Measurements from ENCODE around the gene BSN. TPM values are rescaled to one million over a fixed set of nuclear protein-coding genes. Genes with fewer than 3 reads are reported as not detected.
"Not testable (repeated sequence)": the region's sequence is repeated elsewhere in the genome, so short reads cannot be mapped to it uniquely, and the experiment has no call there.

Gene BSN
- total and polyA plus RNA-seq, 3 experiments from 2014 or later, result 0.33 to 0.46 TPM; not detected in 1

DNA sequence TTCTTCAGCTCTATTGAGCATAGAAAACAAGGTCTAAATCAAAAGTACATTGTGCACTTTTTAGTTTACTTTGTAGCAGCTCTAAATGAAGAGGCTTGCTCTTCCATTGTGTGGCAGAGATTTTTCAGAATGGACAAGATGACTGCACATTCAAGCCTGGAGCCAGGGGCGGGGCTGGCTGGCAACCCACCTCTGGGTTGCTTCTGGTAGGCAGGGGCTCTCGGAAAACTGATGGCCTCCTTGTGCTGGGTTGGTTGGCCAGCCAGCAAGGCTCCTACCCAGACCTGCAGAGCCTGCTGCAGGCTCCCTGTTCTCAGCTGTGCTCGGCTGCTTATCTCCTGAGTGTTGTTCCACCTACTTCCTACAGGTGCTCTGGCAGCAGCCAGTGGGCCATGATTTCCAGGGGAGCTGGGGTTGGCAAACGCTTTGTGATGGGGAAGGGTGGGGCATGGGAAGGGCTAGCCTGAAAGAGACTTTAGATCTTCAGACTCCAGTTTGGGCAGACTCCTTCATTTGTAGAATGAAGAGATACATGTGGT, 8.8 kb downstream of the BSN start:
- peaks cover 0 to 5% (median 0%) of the 10 kb centered on the region in 5 donors for H3K9me3 Mint-ChIP-seq
- DNase-seq, result no peak
- CTCF ChIA-PET, result interaction anchor here (1.2 to 1.6 kb wide), 2 partner anchors 23 to 106 kb away, joined by 3 to 4 read pairs; no protein-coding TSS in a partner anchor
- POLR2A ChIA-PET, result no interaction called here
- peaks cover 4% of the 10 kb centered on the region for H3K27me3 ChIP-seq (ENCODE audit: insufficient read depth, low read length, poor library complexity, severe bottlenecking)
- H3K4me1 ChIP-seq (ENCODE audit: insufficient read depth, low read length), result no peaks in the 10 kb centered on the region
- peaks cover 12 to 43% of the 10 kb centered on the region in 2 donors for H3K27me3 Mint-ChIP-seq
- no peak overlapping the region for H3K4me3 Mint-ChIP-seq
- H3K36me3 ChIP-seq (ENCODE audit: insufficient read depth, low read length), result no peaks in the 10 kb centered on the region
- no peak overlapping the region for H3K27ac ChIP-seq (ENCODE audit: low read depth, low read length)
- H3K4me1 Mint-ChIP-seq, result no peaks in the 10 kb centered on the region
- H3K9me3 ChIP-seq (ENCODE audit: low read length), result no peaks in the 10 kb centered on the region
- H3K4me3 ChIP-seq (ENCODE audit: low read length), result no peak overlapping the region
- no peak overlapping the region for H3K27ac Mint-ChIP-seq
- H3K36me3 Mint-ChIP-seq, result peaks cover 0 to 8% (median 4%) of the 10 kb centered on the region in 3 donors

DNA sequence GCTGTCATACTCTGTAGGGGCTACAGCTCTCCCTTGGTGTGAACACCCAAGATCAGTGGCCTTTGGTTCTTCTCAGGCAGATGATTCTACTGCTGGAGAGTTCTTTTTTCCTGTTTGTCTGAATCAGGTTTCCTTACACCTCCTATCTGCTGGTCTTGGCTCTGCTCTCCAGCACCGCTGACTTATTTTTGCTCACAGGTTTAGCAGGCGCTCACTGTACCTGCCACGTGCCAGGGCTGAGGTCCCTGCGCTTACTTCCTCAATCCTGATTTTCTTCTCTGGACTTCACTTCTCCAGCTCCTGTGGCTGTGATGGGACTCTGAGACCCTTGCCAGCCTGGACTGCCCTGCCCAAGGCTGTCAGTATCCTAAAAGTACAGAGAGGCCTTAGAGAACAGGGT, 9.5 kb downstream of the BSN start:
- H3K36me3 ChIP-seq (ENCODE audit: insufficient read depth, low read length), result no peaks in the 10 kb centered on the region
- H3K4me3 Mint-ChIP-seq, result no peak overlapping the region
- peaks cover 0 to 5% (median 0%) of the 10 kb centered on the region in 5 donors for H3K9me3 Mint-ChIP-seq
- POLR2A ChIA-PET, result no interaction called here
- no peak overlapping the region for H3K27ac ChIP-seq (ENCODE audit: low read depth, low read length)
- no peaks in the 10 kb centered on the region for H3K9me3 ChIP-seq (ENCODE audit: low read length)
- no peaks in the 10 kb centered on the region for H3K4me1 Mint-ChIP-seq
- no peak overlapping the region for H3K4me3 ChIP-seq (ENCODE audit: low read length)
- DNase-seq, result no peak
- H3K27me3 ChIP-seq (ENCODE audit: insufficient read depth, low read length, poor library complexity, severe bottlenecking), result peaks cover 4% of the 10 kb centered on the region
- H3K27me3 Mint-ChIP-seq, result peaks cover 12 to 37% of the 10 kb centered on the region in 2 donors
- CTCF ChIA-PET, result interaction anchor here (1.2 kb wide), 1 partner anchor 106 kb away, joined by 3 read pairs; no protein-coding TSS in a partner anchor
- H3K4me1 ChIP-seq (ENCODE audit: insufficient read depth, low read length), result no peaks in the 10 kb centered on the region
- H3K27ac Mint-ChIP-seq, result peak overlapping the region in 1 of 8 donors; percentile 56
- H3K36me3 Mint-ChIP-seq, result peaks cover 0 to 8% (median 4%) of the 10 kb centered on the region in 3 donors

DNA sequence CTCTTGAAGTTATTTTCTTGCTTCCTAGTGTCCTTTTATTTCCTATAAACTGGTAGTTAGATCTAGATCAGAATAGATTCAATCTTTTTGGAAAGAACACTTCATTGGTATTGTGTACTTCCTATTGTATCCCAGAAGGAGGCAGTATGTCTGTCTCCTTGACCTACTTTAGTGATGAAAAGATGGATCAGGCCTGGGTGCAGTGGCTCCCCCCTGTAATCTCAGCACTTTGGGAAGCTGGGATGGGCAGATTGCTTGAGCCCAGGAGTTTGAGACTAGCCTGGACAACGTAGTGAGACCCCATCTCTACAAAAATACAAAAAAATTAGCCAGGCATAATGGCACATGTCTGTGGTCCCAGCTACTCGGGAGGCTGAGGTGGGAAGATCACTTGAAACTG, 12.0 kb downstream of the BSN start:
- H3K36me3 ChIP-seq (ENCODE audit: insufficient read depth, low read length), result no peaks in the 10 kb centered on the region
- no peak overlapping the region for H3K4me3 Mint-ChIP-seq
- H3K9me3 Mint-ChIP-seq, result no peaks in the 10 kb centered on the region
- H3K4me3 ChIP-seq (ENCODE audit: low read length), result no peak overlapping the region
- H3K4me1 ChIP-seq (ENCODE audit: insufficient read depth, low read length), result no peaks in the 10 kb centered on the region
- no peaks in the 10 kb centered on the region for H3K4me1 Mint-ChIP-seq
- H3K36me3 Mint-ChIP-seq, result peaks cover 0 to 3% (median 0%) of the 10 kb centered on the region in 3 donors
- ChIA-PET POLR2A (no interaction called here), CTCF (interaction anchor here (1.8 kb wide), 1 partner anchor 26 kb away, joined by 7 read pairs; no protein-coding TSS in a partner anchor)
- H3K27me3 Mint-ChIP-seq, result peaks cover 0 to 18% of the 10 kb centered on the region in 2 donors
- DNase-seq, result no peak
- H3K27me3 ChIP-seq (ENCODE audit: insufficient read depth, low read length, poor library complexity, severe bottlenecking), result no peaks in the 10 kb centered on the region
- no peak overlapping the region for H3K27ac ChIP-seq (ENCODE audit: low read depth, low read length)
- no peaks in the 10 kb centered on the region for H3K9me3 ChIP-seq (ENCODE audit: low read length)
- H3K27ac Mint-ChIP-seq, result no peak overlapping the region

DNA sequence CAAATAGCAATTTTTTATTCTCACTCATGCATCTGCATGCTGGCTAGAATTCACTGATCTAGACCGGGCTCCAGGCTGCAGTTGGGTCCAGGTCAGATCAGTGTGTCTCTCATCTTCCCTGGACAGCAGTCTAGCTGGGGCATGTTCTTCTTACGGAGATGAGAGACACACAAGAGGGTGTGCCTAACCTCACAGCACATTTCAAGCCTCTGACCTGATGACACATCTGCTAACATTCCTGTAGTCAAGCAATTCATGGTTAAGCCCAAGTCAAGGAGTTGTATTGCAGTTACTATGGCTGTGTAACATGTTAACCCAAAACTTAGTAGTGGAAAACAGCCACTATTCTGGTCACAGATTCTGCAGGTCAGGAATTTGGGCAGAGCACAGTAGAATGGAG, 13.1 kb downstream of the BSN start:
- Histone ChIP-seq H3K27me3 (ENCODE audit: insufficient read depth, low read length, poor library complexity, severe bottlenecking) (no peaks in the 10 kb centered on the region), H3K36me3 (ENCODE audit: insufficient read depth, low read length) (no peaks in the 10 kb centered on the region), H3K4me3 (ENCODE audit: low read length) (no peak overlapping the region), H3K9me3 (ENCODE audit: low read length) (no peaks in the 10 kb centered on the region), H3K27ac (ENCODE audit: low read depth, low read length) (no peak overlapping the region), H3K4me1 (ENCODE audit: insufficient read depth, low read length) (no peaks in the 10 kb centered on the region)
- Mint-ChIP-seq H3K36me3 (peaks cover 0 to 2% (median 0%) of the 10 kb centered on the region in 3 donors), H3K4me3 (no peak overlapping the region), H3K9me3 (no peaks in the 10 kb centered on the region), H3K27me3 (peaks cover 0 to 16% of the 10 kb centered on the region in 2 donors), H3K27ac (no peak overlapping the region), H3K4me1 (no peaks in the 10 kb centered on the region)
- POLR2A ChIA-PET, result interaction anchor here (0.6 kb wide), 1 partner anchor 329 kb away, joined by 4 read pairs; no protein-coding TSS in a partner anchor
- DNase-seq, result no peak
- CTCF ChIA-PET, result interaction anchor here (1.8 kb wide), 1 partner anchor 27 kb away, joined by 7 read pairs; no protein-coding TSS in a partner anchor

DNA sequence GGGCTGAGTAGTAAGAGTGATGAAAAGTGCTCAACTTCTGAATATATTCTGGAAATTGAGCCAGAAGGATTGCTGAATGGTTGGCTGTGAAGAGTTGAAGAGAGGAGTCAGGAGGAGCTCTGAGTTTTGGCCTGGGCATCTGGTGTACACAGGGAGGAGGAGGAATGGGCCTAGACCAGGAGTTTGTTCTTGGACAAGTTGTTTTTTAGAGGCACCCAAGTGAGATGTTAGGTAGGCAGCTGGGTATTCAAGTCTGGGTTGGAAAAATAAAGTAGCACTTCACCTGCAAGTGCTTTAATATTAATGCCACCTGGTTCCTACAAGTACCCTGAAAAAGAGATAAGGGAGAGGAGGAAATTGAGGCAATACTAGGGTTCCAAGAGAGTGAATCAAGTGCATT, 14.7 kb downstream of the BSN start:
- Histone ChIP-seq H3K4me1 (ENCODE audit: insufficient read depth, low read length) (no peaks in the 10 kb centered on the region), H3K4me3 (ENCODE audit: low read length) (no peak overlapping the region), H3K27ac (ENCODE audit: low read depth, low read length) (no peak overlapping the region), H3K9me3 (ENCODE audit: low read length) (no peaks in the 10 kb centered on the region), H3K27me3 (ENCODE audit: insufficient read depth, low read length, poor library complexity, severe bottlenecking) (no peaks in the 10 kb centered on the region), H3K36me3 (ENCODE audit: insufficient read depth, low read length) (no peaks in the 10 kb centered on the region)
- Mint-ChIP-seq H3K36me3 (no peaks in the 10 kb centered on the region), H3K27me3 (peaks cover 0 to 8% of the 10 kb centered on the region in 2 donors), H3K4me3 (no peak overlapping the region), H3K4me1 (no peaks in the 10 kb centered on the region), H3K9me3 (no peaks in the 10 kb centered on the region), H3K27ac (no peak overlapping the region)
- no peak for DNase-seq
- ChIA-PET CTCF (no interaction called here), POLR2A (no interaction called here)

DNA sequence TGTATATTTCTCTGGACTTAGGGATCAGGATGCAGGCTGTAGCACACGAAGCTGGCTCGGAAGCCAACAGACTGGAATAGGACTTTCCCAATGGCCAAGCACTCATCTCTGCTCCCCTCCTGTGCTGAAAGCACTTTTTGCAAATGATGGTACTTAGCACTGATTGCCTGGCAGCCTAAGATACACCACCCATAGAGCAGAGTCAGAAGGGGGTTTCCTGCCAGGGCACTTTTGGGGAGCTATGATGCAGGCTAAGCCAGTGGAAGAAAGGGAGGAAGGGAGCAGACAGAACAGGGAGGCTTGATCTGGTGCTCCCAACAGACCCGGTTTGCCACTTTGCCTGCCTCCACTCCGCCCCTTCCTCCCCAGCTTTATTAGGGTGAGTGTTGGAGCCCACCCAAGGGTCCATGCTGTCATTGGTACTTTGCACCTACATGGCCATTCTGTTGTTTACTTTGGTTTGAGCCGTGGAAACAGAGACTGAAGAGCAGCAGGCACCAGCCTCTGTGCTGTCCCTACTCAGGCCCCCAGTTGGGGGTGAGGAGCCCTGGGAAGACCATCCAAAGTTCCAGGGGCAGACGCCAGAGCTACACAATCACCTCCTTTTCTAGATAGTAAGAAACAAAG, 15.9 kb downstream of the BSN start:
- Mint-ChIP-seq H3K4me3 (no peak overlapping the region), H3K4me1 (no peaks in the 10 kb centered on the region), H3K27me3 (peaks cover 0 to 5% of the 10 kb centered on the region in 2 donors), H3K9me3 (no peaks in the 10 kb centered on the region), H3K27ac (no peak overlapping the region), H3K36me3 (no peaks in the 10 kb centered on the region)
- no peak for DNase-seq
- Histone ChIP-seq H3K9me3 (ENCODE audit: low read length) (no peaks in the 10 kb centered on the region), H3K4me1 (ENCODE audit: insufficient read depth, low read length) (no peaks in the 10 kb centered on the region), H3K27ac (ENCODE audit: low read depth, low read length) (no peak overlapping the region), H3K36me3 (ENCODE audit: insufficient read depth, low read length) (no peaks in the 10 kb centered on the region), H3K4me3 (ENCODE audit: low read length) (no peak overlapping the region), H3K27me3 (ENCODE audit: insufficient read depth, low read length, poor library complexity, severe bottlenecking) (no peaks in the 10 kb centered on the region)
- ChIA-PET CTCF (interaction anchor here (0.9 kb wide), 1 partner anchor 30 kb away, joined by 3 read pairs; no protein-coding TSS in a partner anchor), POLR2A (no interaction called here)

DNA sequence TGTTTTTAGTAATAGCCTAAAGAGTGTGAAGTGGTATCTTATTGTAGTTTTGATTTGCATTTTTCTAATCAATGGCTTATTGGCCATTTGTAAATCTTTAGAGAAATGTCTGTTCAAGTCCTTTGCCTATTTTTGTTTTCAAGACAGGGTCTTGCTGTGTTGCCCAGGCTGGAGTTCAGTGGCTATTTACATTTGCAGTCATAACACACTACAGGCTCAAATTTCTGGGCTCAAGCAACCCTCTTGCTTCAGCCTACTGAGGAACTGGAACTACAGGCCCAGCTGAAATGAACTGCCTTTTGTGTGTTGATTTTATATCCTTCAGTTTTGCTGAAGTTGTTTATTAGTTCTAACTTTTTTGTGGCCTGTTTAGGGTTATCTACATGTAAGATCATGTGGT, 27.9 kb downstream of the BSN start:
- H3K27ac Mint-ChIP-seq, result no peak overlapping the region
- peaks cover 0 to 4% of the 10 kb centered on the region in 2 donors for H3K27me3 Mint-ChIP-seq
- H3K9me3 ChIP-seq (ENCODE audit: low read length), result no peaks in the 10 kb centered on the region
- no peaks in the 10 kb centered on the region for H3K36me3 ChIP-seq (ENCODE audit: insufficient read depth, low read length)
- no peaks in the 10 kb centered on the region for H3K4me1 ChIP-seq (ENCODE audit: insufficient read depth, low read length)
- H3K4me3 Mint-ChIP-seq, result no peak overlapping the region
- no peaks in the 10 kb centered on the region for H3K36me3 Mint-ChIP-seq
- no peak overlapping the region for H3K4me3 ChIP-seq (ENCODE audit: low read length)
- POLR2A ChIA-PET, result no interaction called here
- CTCF ChIA-PET, result interaction anchor here (1.1 kb wide), 1 partner anchor 43 kb away, joined by 3 read pairs; no protein-coding TSS in a partner anchor
- H3K27me3 ChIP-seq (ENCODE audit: insufficient read depth, low read length, poor library complexity, severe bottlenecking), result no peaks in the 10 kb centered on the region
- no peaks in the 10 kb centered on the region for H3K9me3 Mint-ChIP-seq
- no peaks in the 10 kb centered on the region for H3K4me1 Mint-ChIP-seq
- no peak for DNase-seq
- no peak overlapping the region for H3K27ac ChIP-seq (ENCODE audit: low read depth, low read length)

DNA sequence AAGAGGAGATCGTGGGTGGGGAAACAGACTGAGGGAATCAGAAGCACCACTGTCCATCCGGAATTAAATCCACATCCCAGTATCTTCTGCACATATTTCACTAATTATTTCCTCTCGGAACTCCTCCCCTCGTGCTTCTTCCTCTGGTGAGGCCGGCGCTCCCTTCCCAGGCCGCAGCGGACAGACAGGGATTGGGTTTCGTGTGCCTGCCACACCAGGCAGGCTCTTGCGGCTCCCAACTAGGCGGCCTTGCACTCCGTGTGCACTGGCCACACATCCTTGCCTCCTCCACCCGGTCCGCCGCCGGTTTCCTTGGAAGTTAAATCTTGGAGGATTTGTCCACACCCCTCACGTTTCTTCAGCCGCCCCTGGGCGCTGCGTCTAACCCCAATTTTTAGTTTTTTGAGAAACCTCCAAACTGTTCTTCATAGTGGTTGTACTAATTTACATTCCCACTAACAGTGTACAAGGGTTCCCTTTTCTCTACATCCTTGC, 31.0 kb downstream of the BSN start:
- H3K27me3 Mint-ChIP-seq; H3K9me3 Mint-ChIP-seq; H3K36me3 Mint-ChIP-seq; POLR2A ChIA-PET; H3K27ac ChIP-seq (ENCODE audit: low read depth, low read length); H3K4me1 ChIP-seq (ENCODE audit: insufficient read depth, low read length); H3K36me3 ChIP-seq (ENCODE audit: insufficient read depth, low read length); H3K4me3 ChIP-seq (ENCODE audit: low read length); DNase-seq; H3K4me3 Mint-ChIP-seq; H3K4me1 Mint-ChIP-seq; H3K27me3 ChIP-seq (ENCODE audit: insufficient read depth, low read length, poor library complexity, severe bottlenecking); H3K9me3 ChIP-seq (ENCODE audit: low read length); CTCF ChIA-PET: not testable (repeated sequence)
- peak overlapping the region in 1 of 8 donors; percentile 10 for H3K27ac Mint-ChIP-seq

Measured in CD8-positive, alpha-beta memory T cell (primary cell).